HepG2 (cell line): ENCODE measurements around the gene SLBP. TPM values are rescaled to one million over a fixed set of nuclear protein-coding genes. Genes with fewer than 3 reads are reported as not detected.

Source experiments
- ATAC-seq: fragments of 200-7000 bp; cut with Tn5 transposase; 3 replicates; pipeline ENCODE4 v1.9.1; 2020; ENCODE audit warnings: mild to moderate bottlenecking, moderate library complexity
- BruUV-seq: library from RNA; stranded (reverse); fragments of 400-500 nt; replicated peaks from 2 replicates; lab custom pipeline; 2021; lab: Mats Ljungman, UMichigan
- CTCF ChIA-PET: fragments of 300-600 bp; formaldehyde crosslinking; extraction: SDS; loops from one replicate; lab custom pipeline; 2021; ENCODE audit warnings: low total read pairs, inconsistent platforms, low intra/inter-chr PET ratio; lab: Yijun Ruan, JAX
- POLR2A ChIA-PET: fragments of 350-600 bp; sonication (Branson Sonifier 250); formaldehyde crosslinking; loops from one replicate; lab custom pipeline; 2020; ENCODE audit warnings: antibody characterized with exemption, inconsistent platforms; lab: Yijun Ruan, JAX
- DNase-seq: peaks from one replicate; pipeline ENCODE4 v3.0.0-alpha.2; 2015; ENCODE audit warnings: low spot score
- FAIRE-seq: peaks from 3 replicates; lab custom pipeline; 2011; peaks lifted over from hg19 to GRCh38; lab: Jason Lieb, UNC
- H2AFZ ChIP-seq: one replicate; pipeline ENCODE4 v1.6.1; 2011; ENCODE audit warnings: low read length, inconsistent platforms
- H3K27ac ChIP-seq: fragments of 300-600 bp; 3 replicates; pipeline ENCODE4 v1.8.0; 2011; ENCODE audit warnings: mixed run types, mild to moderate bottlenecking, mixed read lengths, low read length, inconsistent platforms; ENCODE audit not compliant: insufficient read depth; ENCODE audit errors: extremely low read length
- H3K27me3 ChIP-seq, 2 experiments: fragments of 200-600 bp in 1 of 2; 2 replicates in 1 of 2; 3 replicates in 1 of 2; pipeline versions ENCODE4 v1.6.0 to v1.8.0; 2011; ENCODE audit warnings: low read length in 2 of 2, mild to moderate bottlenecking in 2 of 2, moderate library complexity in 2 of 2, inconsistent platforms in 1 of 2; ENCODE audit not compliant: insufficient read depth in 2 of 2, control insufficient read depth in 1 of 2
- H3K36me3 ChIP-seq, 2 experiments: fragments of 200-600 bp in 1 of 2; replicated peaks in 1 of 2; 2 replicates in 1 of 2; 3 replicates in 1 of 2; pipeline versions ENCODE4 v1.5.1 to v1.8.0; 2011; ENCODE audit warnings: low read length in 2 of 2, inconsistent platforms in 1 of 2; ENCODE audit not compliant: insufficient read depth in 2 of 2, control insufficient read depth in 1 of 2
- H3K4me1 ChIP-seq: 2 replicates; pipeline ENCODE4 v1.5.1; 2012; ENCODE audit warnings: low read length, inconsistent platforms; ENCODE audit not compliant: insufficient read depth
- H3K4me2 ChIP-seq: 2 replicates; pipeline ENCODE4 v1.6.0; 2011; ENCODE audit warnings: low read depth, low read length, inconsistent platforms
- H3K4me3 ChIP-seq, 3 experiments: fragments of 200-600 bp in 1 of 3; sonication (generic), shearing (Covaris generic) in 1 of 3; replicated peaks in 1 of 3; 2 replicates each; pipeline ENCODE4 v1.5.1; 2011 to 2016; ENCODE audit warnings: low read length in 3 of 3, inconsistent platforms in 2 of 3, low read depth in 2 of 3, mild to moderate bottlenecking in 2 of 3, control low read depth in 1 of 3, mixed read lengths in 1 of 3; ENCODE audit not compliant: insufficient read depth in 1 of 3
- H3K79me2 ChIP-seq: one replicate; pipeline ENCODE4 v1.6.1; 2011; ENCODE audit warnings: low read length, inconsistent platforms; ENCODE audit not compliant: insufficient read depth
- H3K9ac ChIP-seq: 2 replicates; pipeline ENCODE4 v1.6.0; 2011; ENCODE audit warnings: mild to moderate bottlenecking, low read depth, low read length, inconsistent platforms; ENCODE audit not compliant: insufficient read depth
- H3K9me3 ChIP-seq: 2 replicates; pipeline ENCODE4 v1.5.1; 2012; ENCODE audit warnings: mild to moderate bottlenecking, low read length
- H4K20me1 ChIP-seq: 2 replicates; pipeline ENCODE4 v1.6.0; 2011; ENCODE audit warnings: inconsistent platforms, mild to moderate bottlenecking, low read length, moderate library complexity; ENCODE audit not compliant: insufficient read depth
- CAMTA2 ChIP-seq: sonication (generic); formaldehyde crosslinking; IDR thresholded peaks from 2 replicates; pipeline ENCODE4 v1.4.0; 2020; ENCODE audit warnings: mild to moderate bottlenecking, missing genetic modification reagents, borderline replicate concordance
- GABPA ChIP-seq, 2 experiments: IDR thresholded peaks; 2 replicates each; pipeline ENCODE4 v1.6.1; 2011 to 2016; ENCODE audit warnings: low read depth in 2 of 2, low read length in 1 of 2, missing biosample characterization in 1 of 2, missing genetic modification characterization in 1 of 2
- MXD4 ChIP-seq: IDR thresholded peaks from 2 replicates; pipeline ENCODE4 v1.6.1; 2016; ENCODE audit warnings: mild to moderate bottlenecking, missing biosample characterization, missing genetic modification reagents
- NR2F1 ChIP-seq, 2 experiments: fragments of 450-650 bp in 1 of 2; formaldehyde crosslinking in 1 of 2; IDR thresholded peaks; 2 replicates each; pipeline versions ENCODE4 v1.5.0 to v1.6.1; 2016 to 2020; ENCODE audit warnings: mild to moderate bottlenecking in 1 of 2, missing compliant biosample characterization in 1 of 2, missing genetic modification reagents in 1 of 2, moderate library complexity in 1 of 2
- PPARG ChIP-seq: conservative IDR thresholded peaks from 2 replicates; pipeline ENCODE4 v1.6.1; 2016; ENCODE audit warnings: missing biosample characterization, missing genetic modification reagents
- SNAPC2 ChIP-seq: sonication (generic); formaldehyde crosslinking; IDR thresholded peaks from 2 replicates; pipeline ENCODE4 v1.8.1; 2022; ENCODE audit warnings: mild to moderate bottlenecking, missing genetic modification reagents
- TBL1XR1 ChIP-seq: fragments of 150-350 bp; IDR thresholded peaks from 2 replicates; pipeline ENCODE4 v1.6.1; 2014; ENCODE audit warnings: borderline replicate concordance, low read length; ENCODE audit not compliant: partially characterized antibody
- ZFP1 ChIP-seq: IDR thresholded peaks from 2 replicates; pipeline ENCODE4 v1.6.1; 2016
- ZNF678 ChIP-seq: sonication (generic); formaldehyde crosslinking; IDR thresholded peaks from 2 replicates; pipeline ENCODE4 v1.4.0; 2020; ENCODE audit warnings: mild to moderate bottlenecking, missing genetic modification reagents
- ZNF775 ChIP-seq: sonication (generic); formaldehyde crosslinking; IDR thresholded peaks from 2 replicates; pipeline ENCODE4 v1.4.0; 2020; ENCODE audit warnings: missing genetic modification reagents, mild to moderate bottlenecking, moderate library complexity, borderline replicate concordance
- ZNF878 ChIP-seq: sonication (generic); formaldehyde crosslinking; IDR thresholded peaks from 2 replicates; pipeline ENCODE4 v1.8.1; 2023; ENCODE audit warnings: mild to moderate bottlenecking, missing genetic modification reagents, moderate library complexity
- ZSCAN22 ChIP-seq: sonication (generic); formaldehyde crosslinking; IDR thresholded peaks from 2 replicates; pipeline ENCODE4 v1.4.0; 2020; ENCODE audit warnings: mild to moderate bottlenecking, missing genetic modification reagents
- WGBS: methylation state at CpG from one replicate; pipeline ENCODE4 v1.1.6; 2017; ENCODE audit warnings: low lambda C conversion rate; 5-methylcytosine and 5-hydroxymethylcytosine counted together
- in situ Hi-C: cut with HindIII; loops from 2 replicates; pipeline ENCODE4 v1.10.0; 2017; ENCODE audit warnings: low pct_unique_long_range_greater_than_20kb; ENCODE audit not compliant: extremely low pct_ligation_motif_present
- intact Hi-C: fragments of 100-400 bp; cut with micrococcal nuclease; formaldehyde crosslinking; loops from one replicate; pipeline ENCODE4 v1.10.0; 2022; ENCODE audit not compliant: unreplicated experiment
- polyA plus RNA-seq, 8 experiments: library from polyadenylated mRNA; depleted of rRNA in 3 of 8; stranded (reverse) in 7 of 8; unstranded in 1 of 8; fragments of >200 nt; fragmentation: Illumina TruSeq in 4 of 8; extraction: Trizol in 4 of 8; gene quantifications; 2 replicates each; pipeline versions ENCODE4 v1.2.1 to v1.2.3, GENCODE V29; 2011 to 2016; ENCODE audit warnings: low read depth in 4 of 8, missing spikeins in 1 of 8, mixed read lengths in 1 of 8; ENCODE audit not compliant: insufficient read depth in 1 of 8
- total RNA-seq, 5 experiments: library from RNA; depleted of rRNA; stranded (reverse); fragments of >200 nt; fragmentation: Illumina TruSeq; extraction: Trizol; gene quantifications; 2 replicates each; pipeline ENCODE4 v1.2.3, GENCODE V29; 2016; ENCODE audit warnings: low read depth in 1 of 5
- TF ChIP-seq, protein P1 (sequence below): IDR thresholded peaks from 2 replicates; pipeline ENCODE4 v1.6.1; 2016; ENCODE audit warnings: low read depth, borderline replicate concordance
- TF ChIP-seq, protein P2 (sequence below): sonication (generic); formaldehyde crosslinking; IDR thresholded peaks from 2 replicates; pipeline ENCODE4 v1.4.0; 2020; ENCODE audit warnings: missing genetic modification reagents

Gene SLBP
- total and polyA plus RNA-seq, 2 of the 13 experiments (the other 11 are each of a cell fraction or from before 2014, with no cell fraction given) = 43.9 to 104 TPM

DNA sequence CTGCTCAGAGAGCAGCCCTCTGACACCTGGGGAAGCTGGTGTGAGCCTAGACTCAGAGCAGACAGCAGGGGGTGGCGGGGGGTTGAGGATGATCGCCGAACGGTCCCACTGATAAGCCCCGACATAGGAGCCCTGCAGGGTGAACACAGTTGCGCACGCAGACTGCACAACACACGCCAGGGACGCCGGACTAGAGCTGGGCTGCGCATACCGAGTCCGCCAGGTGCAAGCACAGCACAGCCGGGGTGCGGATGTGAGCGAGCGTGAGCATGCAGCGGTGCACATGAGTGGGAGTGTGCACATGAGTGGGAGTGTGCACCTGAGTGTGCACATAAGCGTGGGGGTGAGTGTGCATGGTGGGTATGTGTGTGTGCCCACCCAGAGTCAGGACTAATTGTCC is 64.7 kb downstream of the SLBP start:
- ATAC-seq (no peak), DNase-seq (no peak), FAIRE-seq (no peak)
- 65% methylated on average over 17 of the region's 19 CpGs for WGBS
- H3K9ac ChIP-seq = no peak overlapping the region
- no peak overlapping the region for H3K4me2 ChIP-seq
- TF ChIP-seq ZNF878 = no peak
- no peak for TF ChIP-seq MXD4 (CRISPR knock-in tag)
- POLR2A ChIA-PET = no interaction called here
- H3K79me2 ChIP-seq = no peaks in the 10 kb centered on the region
- H4K20me1 ChIP-seq = no peaks in the 10 kb centered on the region
- H2AFZ ChIP-seq = no peak overlapping the region
- BruUV-seq = no TSS peak
- no peaks in the 10 kb centered on the region for H3K36me3 ChIP-seq
- H3K4me3 ChIP-seq = no peak overlapping the region
- no peaks in the 10 kb centered on the region for H3K9me3 ChIP-seq
- intact Hi-C loops = no loop called here
- no peaks in the 10 kb centered on the region for H3K4me1 ChIP-seq
- CTCF ChIA-PET = no interaction called here
- no peak overlapping the region for H3K27ac ChIP-seq
- no peaks in the 10 kb centered on the region for H3K27me3 ChIP-seq
- in situ Hi-C loops = no loop called here

DNA sequence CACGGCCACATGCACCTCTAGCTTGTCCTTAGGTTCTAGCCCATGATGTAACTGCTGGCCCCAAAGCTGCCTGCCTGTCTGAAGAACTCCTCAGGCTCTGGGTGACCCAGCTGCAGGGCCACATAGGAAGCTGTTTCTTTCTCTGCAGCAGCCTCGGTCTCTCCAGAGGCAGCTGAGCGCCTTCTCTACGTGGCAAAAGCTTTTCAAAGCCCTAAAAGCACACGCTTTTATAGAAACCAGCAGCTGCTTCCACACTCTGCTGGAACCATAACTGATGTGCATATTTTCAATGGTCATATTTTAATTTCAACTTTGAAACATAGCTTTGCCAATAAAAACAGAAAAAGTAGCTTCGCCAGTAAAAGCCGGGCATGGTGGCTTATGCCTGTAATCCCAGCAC is 65.4 kb downstream of the SLBP start:
- Histone ChIP-seq H3K4me2 (no peak overlapping the region), H3K9me3 (no peaks in the 10 kb centered on the region), H3K4me1 (no peaks in the 10 kb centered on the region), H3K4me3 (no peak overlapping the region), H3K36me3 (no peaks in the 10 kb centered on the region), H4K20me1 (no peaks in the 10 kb centered on the region), H3K79me2 (no peaks in the 10 kb centered on the region), H3K9ac (no peak overlapping the region), H3K27ac (no peak overlapping the region), H2AFZ (no peak overlapping the region), H3K27me3 (no peaks in the 10 kb centered on the region; a peak in 1 of 5 replicates)
- intact Hi-C loops = no loop called here
- FAIRE-seq = no peak
- WGBS = 52% methylated on average over 6 of the region's 7 CpGs
- in situ Hi-C loops = no loop called here
- DNase-seq = no peak
- CTCF ChIA-PET = no interaction called here
- BruUV-seq = no TSS peak
- no peak for ATAC-seq
- POLR2A ChIA-PET = no interaction called here
- TF ChIP-seq CAMTA2 (no peak), ZSCAN22 (CRISPR knock-in tag) (no peak), ZFP1 (no peak), TBL1XR1 (no peak), SNAPC2 (CRISPR knock-in tag) (no peak), NR2F1 (CRISPR knock-in tag; IDR thresholded peaks at IDR 0.05) (no peak), ZNF775 (CRISPR knock-in tag) (no peak), GABPA (IDR thresholded peaks at IDR 0.05; ENCODE audit: low read depth, low read length) (no peak), GABPA (CRISPR knock-in tag; IDR thresholded peaks at IDR 0.05; ENCODE audit: low read depth) (no peak), ZNF678 (no peak), PPARG (CRISPR knock-in tag) (no peak)
- TF ChIP-seq, protein P1, sequence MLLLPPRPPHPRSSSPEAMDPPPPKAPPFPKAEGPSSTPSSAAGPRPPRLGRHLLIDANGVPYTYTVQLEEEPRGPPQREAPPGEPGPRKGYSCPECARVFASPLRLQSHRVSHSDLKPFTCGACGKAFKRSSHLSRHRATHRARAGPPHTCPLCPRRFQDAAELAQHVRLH (CRISPR knock-in tag) = no peak
- TF ChIP-seq, protein P2, sequence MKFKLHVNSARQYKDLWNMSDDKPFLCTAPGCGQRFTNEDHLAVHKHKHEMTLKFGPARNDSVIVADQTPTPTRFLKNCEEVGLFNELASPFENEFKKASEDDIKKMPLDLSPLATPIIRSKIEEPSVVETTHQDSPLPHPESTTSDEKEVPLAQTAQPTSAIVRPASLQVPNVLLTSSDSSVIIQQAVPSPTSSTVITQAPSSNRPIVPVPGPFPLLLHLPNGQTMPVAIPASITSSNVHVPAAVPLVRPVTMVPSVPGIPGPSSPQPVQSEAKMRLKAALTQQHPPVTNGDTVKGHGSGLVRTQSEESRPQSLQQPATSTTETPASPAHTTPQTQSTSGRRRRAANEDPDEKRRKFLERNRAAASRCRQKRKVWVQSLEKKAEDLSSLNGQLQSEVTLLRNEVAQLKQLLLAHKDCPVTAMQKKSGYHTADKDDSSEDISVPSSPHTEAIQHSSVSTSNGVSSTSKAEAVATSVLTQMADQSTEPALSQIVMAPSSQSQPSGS (CRISPR knock-in tag) = no peak
